ENCODE data around the gene CCL20.
A peak's percentile ranks its signal among the peaks of the same experiment; 100 is the strongest.

The CCL20 gene

GRCh38 chr2:227834916-227835650 is 21.4 kb downstream of the CCL20 start:
- DNase-seq, result no peak

GRCh38 chr2:227839339-227840129 is 25.9 kb downstream of the CCL20 start:
- peak; percentile 7 for DNase-seq

GRCh38 chr2:227846831-227847230 is 33.2 kb downstream of the CCL20 start:
- no peak for DNase-seq

GRCh38 chr2:227848146-227848545 is 34.5 kb downstream of the CCL20 start:
- DNase-seq, result no peak

- DNase-seq, result peak; percentile 63
These were observed 34.9 kb downstream of the CCL20 start for GRCh38 chr2:227848586-227848985.

- DNase-seq, result no peak
These were observed 36.3 kb downstream of the CCL20 start for GRCh38 chr2:227849906-227850305.

- DNase-seq, result no peak
These were observed 39.6 kb downstream of the CCL20 start for GRCh38 chr2:227853204-227853629.

GRCh38 chr2:227853765-227854271 is 40.2 kb downstream of the CCL20 start:
- no peak for DNase-seq

GRCh38 chr2:227855440-227855839 is 41.8 kb downstream of the CCL20 start:
- DNase-seq, result no peak

GRCh38 chr2:227856697-227857096 is 43.1 kb downstream of the CCL20 start:
- DNase-seq, result no peak

- DNase-seq, result no peak
These were observed 46.6 kb downstream of the CCL20 start for GRCh38 chr2:227860221-227860641.

GRCh38 chr2:227861011-227861410 is 47.4 kb downstream of the CCL20 start:
- DNase-seq, result no peak

- DNase-seq, result peak; percentile 53
These were observed 48.6 kb downstream of the CCL20 start for GRCh38 chr2:227862227-227862740.

GRCh38 chr2:227862741-227863588 is 49.3 kb downstream of the CCL20 start:
- no peak for DNase-seq

GRCh38 chr2:227864161-227864756 is 50.6 kb downstream of the CCL20 start:
- DNase-seq, result no peak

- DNase-seq, result no peak
These were observed 51.6 kb downstream of the CCL20 start for GRCh38 chr2:227865291-227865690.
